DMS 273 treated with DMSO at 0.1 percent for 48 hours (cell line): ENCODE measurements around the gene NOS1AP.

Source experiments
- DNase-seq: peaks from one replicate; lab custom pipeline; 2025; lab: John Stamatoyannopoulos, UW

NOS1AP gene

DNA sequence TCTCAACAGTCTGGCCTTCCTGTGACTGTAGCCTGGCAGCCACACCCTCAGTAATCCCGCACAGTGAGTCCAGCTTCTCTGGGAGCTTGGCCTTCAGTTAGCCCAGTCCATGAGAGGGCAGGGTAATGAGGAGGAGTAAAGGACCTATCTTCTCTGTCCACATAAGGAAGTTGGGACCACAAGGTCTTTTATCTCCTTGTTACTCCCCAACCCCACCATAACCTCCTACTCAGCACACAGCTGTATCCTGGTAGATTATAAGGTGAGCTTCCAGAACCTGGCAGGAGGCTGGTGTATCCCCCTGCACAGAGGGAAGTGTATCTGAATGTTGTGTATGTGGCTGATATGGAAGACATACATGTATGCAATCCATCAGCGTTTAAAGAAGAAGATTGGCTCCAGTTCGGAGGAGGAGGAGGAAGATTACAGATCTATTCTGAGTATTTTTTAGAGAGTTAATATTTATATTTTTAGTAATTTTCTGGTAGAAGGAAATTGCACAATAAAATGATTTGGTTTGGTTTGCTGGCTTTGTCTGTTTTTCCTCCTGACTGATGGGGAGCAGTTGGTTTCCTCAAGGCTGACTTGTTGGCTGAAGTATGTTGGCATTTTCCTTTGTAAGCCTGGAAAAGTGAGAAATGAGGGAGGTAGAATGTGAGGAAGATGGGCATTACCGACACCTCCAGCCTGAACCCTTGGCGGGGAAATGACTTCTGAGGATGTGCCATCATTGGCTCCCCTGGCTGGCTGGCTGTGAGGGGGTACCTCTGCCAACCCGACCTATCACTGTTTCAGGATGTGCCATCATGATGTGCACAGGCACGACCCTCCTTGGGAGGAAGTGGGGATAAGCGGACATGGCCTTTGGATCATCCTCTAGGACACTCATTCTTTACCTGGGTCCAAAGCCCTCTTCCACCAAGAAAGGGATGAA lies 317.1 kb downstream of the NOS1AP start:
- no peak for DNase-seq

- no peak for DNase-seq
These were observed 318.0 kb downstream of the NOS1AP start for GRCh38 chr1:162387226-162388082.

DNA sequence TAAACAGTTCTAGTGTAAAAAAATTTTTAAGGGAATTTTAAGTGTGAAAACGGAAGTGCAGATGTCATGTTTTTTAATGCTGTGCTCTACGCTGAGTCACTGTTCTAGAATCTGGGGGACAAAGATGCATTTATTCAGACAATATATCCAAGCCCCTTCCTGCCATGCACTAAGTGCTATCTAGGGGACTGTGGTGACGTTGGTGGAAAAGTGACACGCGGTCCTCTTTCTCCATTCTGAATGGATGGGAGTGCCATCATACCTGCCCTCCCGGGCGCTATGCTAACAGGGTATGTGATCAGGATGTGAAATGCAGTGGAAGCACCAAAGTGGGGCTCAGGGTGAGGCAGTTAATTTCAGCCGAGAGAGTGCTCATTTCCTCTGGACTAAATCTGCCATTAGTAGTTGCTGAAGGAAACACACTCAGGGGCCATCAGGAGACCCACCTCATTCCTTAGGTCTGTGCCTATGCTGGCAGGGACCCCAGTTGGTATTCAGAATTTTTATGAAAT lies 318.6 kb downstream of the NOS1AP start:
- no peak for DNase-seq

DNA sequence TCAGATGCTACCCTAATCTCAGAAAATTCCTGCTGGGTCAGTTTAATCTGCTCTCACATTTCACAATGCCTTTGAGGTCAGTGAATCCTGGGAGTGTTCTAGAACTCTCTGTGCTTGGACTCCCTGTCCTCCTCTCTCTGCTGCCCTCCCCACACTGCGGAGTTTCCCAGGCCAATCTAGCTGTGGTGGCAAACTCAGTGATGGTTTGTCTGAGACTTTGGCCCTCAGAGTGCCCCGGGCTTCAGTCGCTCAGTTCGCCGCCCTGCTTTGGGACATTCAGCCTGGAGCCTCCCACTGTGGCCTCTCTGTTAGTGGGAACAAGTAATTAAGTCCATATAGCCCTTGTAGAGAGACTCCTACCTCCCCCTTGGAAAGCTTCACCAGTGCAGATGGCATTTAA lies 319.1 kb downstream of the NOS1AP start:
- DNase-seq: no peak

DNA sequence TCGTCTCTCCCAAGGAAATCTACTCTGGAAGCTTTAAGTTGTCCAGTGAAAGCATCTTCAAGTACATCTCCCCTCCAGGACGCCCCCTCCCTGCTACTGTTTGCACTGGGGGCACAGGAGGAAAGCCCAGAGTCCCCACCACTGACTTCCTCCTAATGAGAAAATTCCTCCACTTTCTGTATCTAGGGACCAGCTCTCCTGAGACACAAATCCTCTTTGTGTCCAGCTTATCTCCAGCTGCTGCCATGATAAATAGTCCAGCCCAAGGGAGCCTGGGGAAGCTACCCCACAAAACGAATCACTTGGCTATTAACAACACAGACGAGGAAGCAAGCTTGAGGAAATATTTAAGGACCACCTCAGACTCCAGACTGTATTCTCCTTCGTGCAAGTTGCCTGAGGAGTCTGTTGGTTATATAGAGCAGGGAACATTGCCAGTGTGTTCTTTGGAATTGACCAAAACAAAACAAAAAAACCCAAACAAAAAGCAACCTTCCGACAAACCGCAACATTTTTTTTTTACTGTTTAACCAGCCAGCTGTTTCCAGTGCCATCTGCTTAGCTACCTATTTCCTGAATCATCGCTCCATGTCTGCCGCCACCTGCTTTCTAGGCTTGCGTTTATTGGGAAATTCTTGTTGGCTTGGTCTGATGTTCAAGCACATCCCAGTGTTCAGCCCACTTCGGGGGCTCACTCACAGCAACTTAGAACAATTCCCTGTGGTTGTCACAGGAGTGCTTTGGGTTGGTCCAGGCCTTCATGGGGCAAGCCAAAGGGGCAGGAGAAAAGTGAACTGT lies 319.7 kb downstream of the NOS1AP start:
- DNase-seq: no peak

DNA sequence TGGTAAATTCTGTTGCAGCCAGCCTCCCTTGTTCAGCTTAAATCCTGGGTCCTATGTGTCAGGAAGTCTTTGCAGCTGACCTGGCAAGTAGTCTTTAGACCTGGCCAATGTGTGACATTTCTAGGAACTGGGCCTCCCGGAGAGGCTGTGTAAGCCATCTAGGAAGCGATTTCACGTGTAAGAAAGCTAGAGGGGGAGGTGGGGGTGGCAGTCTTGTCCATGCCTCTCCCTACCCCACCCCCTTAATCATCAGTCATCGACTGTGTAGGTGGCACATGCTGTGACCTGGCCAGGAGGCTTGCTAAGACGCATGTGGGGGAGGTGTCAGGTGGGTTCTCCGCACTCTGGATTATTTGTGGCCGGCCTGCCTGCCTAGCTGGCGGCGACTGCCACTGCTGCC lies 320.5 kb downstream of the NOS1AP start:
- no peak for DNase-seq

GRCh38 chr1:162390396-162391185 lies 321.1 kb downstream of the NOS1AP start:
- no peak for DNase-seq

DNA sequence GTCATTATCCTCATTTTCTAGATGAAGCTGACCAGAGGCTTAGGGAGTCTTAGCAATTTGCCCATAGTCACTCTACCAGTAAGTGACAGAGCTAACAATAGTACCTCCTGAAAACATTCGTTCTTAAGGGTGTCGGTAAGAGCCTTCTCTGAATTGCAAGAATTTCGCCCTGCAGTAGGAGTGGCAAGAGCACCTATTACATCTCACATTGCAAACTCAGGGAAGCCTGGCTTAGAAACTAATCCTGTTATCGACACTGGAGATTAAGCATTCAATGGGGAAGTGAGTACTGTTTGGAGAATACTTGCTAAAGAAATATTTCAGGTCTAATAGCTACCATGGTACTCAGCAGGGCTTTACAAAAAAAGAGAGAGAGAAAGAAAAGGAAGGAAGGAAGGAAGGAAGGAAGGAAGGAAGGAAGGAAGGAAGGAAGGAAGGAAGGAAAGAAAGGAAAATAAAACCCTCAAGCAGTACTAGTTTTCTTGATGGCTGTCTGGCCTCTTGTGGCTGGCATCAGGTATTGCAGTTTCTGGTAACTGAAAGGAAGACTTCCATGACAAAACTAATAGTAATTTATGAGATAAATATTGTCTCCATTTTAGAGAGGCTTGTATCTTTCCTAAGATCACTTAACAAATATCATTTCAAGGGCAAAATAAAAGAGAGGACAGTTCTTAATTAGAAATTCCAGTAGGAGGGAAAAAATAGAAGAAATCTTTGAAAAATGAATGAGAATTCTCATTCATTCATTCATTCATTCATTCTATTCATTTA lies 322.5 kb downstream of the NOS1AP start:
- no peak for DNase-seq

DNA sequence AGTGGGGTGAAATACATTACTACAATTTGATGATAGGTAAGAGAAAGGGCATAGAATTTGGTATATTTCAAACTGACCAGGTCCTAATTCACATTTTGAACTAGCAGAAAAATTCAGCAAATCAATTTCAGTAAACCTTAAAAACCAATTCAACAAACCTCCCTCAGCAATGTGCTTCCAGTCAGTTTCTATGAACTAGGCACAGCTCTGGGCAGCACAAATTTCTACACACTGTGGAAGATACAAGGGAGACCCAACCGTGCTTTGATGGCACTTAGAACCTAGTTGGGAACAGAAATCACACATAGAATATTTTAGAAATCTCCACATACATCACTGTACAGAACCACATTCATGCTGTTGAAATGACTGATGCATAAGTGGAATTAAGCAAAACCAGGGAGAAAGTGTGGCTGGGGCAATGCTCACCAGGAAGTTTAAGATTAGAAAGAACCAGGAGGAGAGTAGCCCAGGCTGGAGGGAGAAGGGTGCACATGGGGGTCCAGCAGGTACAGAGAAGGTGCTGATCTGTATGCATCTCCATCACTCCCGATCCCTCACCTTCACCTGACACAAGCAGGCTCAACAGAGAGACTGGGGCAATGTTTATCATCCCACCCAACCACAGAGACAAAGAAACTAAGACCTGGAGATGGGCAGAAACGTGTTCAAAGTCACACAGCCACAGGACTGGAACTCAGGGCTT lies 326.9 kb downstream of the NOS1AP start:
- no peak for DNase-seq

- no peak for DNase-seq
These were observed 327.6 kb downstream of the NOS1AP start for GRCh38 chr1:162397039-162397448.

GRCh38 chr1:162397943-162398560 lies 328.6 kb downstream of the NOS1AP start:
- DNase-seq: no peak

- no peak for DNase-seq
These were observed 329.6 kb downstream of the NOS1AP start for GRCh38 chr1:162398999-162399580.

- DNase-seq: no peak
These were observed 331.4 kb downstream of the NOS1AP start for GRCh38 chr1:162400790-162401355.

GRCh38 chr1:162404550-162405160 lies 335.2 kb downstream of the NOS1AP start:
- DNase-seq: no peak

DNA sequence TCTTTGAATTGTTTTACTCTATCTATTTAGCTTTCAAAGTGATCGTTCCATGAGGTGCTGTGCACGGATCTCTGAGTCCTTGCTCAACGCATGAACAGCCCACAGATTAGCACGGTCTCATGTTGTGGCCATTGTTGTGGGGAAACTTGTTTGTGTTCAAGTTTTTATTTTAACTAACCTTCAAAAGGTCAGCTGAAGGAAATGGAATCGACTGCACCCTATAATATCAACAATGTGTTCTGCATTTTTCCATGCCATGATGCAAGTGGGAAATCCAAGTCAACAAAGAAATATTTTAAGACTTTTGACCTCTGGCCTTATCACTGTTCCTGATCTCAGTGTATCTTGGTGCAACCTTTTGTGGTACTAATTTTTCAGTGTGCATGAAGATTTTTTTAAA lies 336.3 kb downstream of the NOS1AP start:
- no peak for DNase-seq

- no peak for DNase-seq
These were observed 337.3 kb downstream of the NOS1AP start for GRCh38 chr1:162406811-162407210.

- no peak for DNase-seq
These were observed 338.0 kb downstream of the NOS1AP start for GRCh38 chr1:162407539-162407938.

- DNase-seq: no peak
These were observed 342.5 kb downstream of the NOS1AP start, which contains the start of gene SH2D1B for GRCh38 chr1:162412002-162412401. TSS of gene SH2D1B (minus strand) at chr1:162412136. CDS start at chr1:162412016, 120 bp downstream.
